Type B pancreatic cell (in vitro differentiated cells): ENCODE results near the gene RAB35. TPM values are rescaled to one million over a fixed set of nuclear protein-coding genes. Genes with fewer than 3 reads are reported as not detected.

ENCODE experiments used
- DNase-seq: peaks from one replicate; pipeline ENCODE4 v3.0.0; 2021; ENCODE audit warnings: mixed read lengths; ENCODE audit not compliant: unreplicated experiment; ENCODE audit errors: extremely low spot score
- H3K27ac Mint-ChIP-seq: 2 replicates; pipeline ENCODE4 v1.8.0; 2021; ENCODE audit warnings: mild to moderate bottlenecking, mixed read lengths
- H3K27me3 Mint-ChIP-seq: 2 replicates; pipeline ENCODE4 v1.8.0; 2021; ENCODE audit warnings: mixed read lengths
- H3K36me3 Mint-ChIP-seq: 2 replicates; pipeline ENCODE4 v1.8.0; 2021; ENCODE audit warnings: mixed read lengths
- H3K4me1 Mint-ChIP-seq: one replicate; pipeline ENCODE4 v1.8.0; 2021; ENCODE audit warnings: mixed read lengths; ENCODE audit not compliant: unreplicated experiment
- H3K4me3 Mint-ChIP-seq: 2 replicates; pipeline ENCODE4 v1.8.0; 2021; ENCODE audit warnings: mild to moderate bottlenecking, mixed read lengths
- H3K9me3 Mint-ChIP-seq: 2 replicates; pipeline ENCODE4 v1.8.0; 2021; ENCODE audit warnings: mixed read lengths
- long read RNA-seq: library from polyadenylated mRNA; unstranded; transcript quantifications from one replicate; pipeline ENCODE4 v2.0.0, GENCODE V29; 2020
- total RNA-seq: library from RNA; stranded (reverse); gene quantifications from 2 replicates; pipeline ENCODE4 v1.2.1, GENCODE V29; 2021; ENCODE audit warnings: low replicate concordance
- TF ChIP-seq, protein P1 (sequence below): fragments of 200-600 bp; sonication (generic); conservative IDR thresholded peaks from 2 replicates; pipeline ENCODE4 v1.5.0; 2021; ENCODE audit warnings: antibody characterized with exemption, mild to moderate bottlenecking

Gene RAB35
- total RNA-seq, result 42.3 and 47.1 TPM in 2 replicates
- long read RNA-seq, result 0 reads

DNA sequence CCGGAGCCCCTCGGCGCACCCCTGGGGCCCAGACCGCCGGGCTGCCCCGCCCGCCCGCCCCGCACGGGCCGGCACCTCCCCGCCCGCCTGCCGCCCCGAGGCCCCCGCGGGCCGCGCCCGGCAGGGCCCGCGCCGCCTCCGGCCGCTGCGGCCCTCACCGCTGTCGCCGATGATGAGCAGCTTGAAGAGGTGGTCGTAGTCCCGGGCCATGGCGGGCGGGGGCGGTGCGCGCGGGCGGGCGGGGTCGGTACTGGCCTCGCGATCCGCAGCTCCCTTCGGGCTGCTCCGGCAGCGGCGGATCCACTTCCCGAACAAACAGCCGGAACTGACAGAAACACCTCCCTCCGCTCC is at the start of gene RAB35:
TSS of gene RAB35 (minus strand) at position 313 of the 351 bp plus-strand sequence. CDS start at position 210, 103 bp downstream.
- TF ChIP-seq, protein P1, sequence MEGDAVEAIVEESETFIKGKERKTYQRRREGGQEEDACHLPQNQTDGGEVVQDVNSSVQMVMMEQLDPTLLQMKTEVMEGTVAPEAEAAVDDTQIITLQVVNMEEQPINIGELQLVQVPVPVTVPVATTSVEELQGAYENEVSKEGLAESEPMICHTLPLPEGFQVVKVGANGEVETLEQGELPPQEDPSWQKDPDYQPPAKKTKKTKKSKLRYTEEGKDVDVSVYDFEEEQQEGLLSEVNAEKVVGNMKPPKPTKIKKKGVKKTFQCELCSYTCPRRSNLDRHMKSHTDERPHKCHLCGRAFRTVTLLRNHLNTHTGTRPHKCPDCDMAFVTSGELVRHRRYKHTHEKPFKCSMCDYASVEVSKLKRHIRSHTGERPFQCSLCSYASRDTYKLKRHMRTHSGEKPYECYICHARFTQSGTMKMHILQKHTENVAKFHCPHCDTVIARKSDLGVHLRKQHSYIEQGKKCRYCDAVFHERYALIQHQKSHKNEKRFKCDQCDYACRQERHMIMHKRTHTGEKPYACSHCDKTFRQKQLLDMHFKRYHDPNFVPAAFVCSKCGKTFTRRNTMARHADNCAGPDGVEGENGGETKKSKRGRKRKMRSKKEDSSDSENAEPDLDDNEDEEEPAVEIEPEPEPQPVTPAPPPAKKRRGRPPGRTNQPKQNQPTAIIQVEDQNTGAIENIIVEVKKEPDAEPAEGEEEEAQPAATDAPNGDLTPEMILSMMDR, result no peak
- Mint-ChIP-seq H3K27ac (peak within 1 kb of the TSS; percentile 94), H3K27me3 (no peaks in the 10 kb centered on the region), H3K4me3 (peak within 1 kb of the TSS; percentile 97), H3K4me1 (peaks cover 45% of the 10 kb centered on the region), H3K36me3 (peaks cover 19% of the 10 kb centered on the region), H3K9me3 (no peaks in the 10 kb centered on the region)
- no peak for DNase-seq

- Mint-ChIP-seq H3K36me3 (peaks cover 12% of the 10 kb centered on the region), H3K9me3 (no peaks in the 10 kb centered on the region), H3K4me1 (no peaks in the 10 kb centered on the region), H3K27ac (no peak overlapping the region), H3K4me3 (no peak overlapping the region), H3K27me3 (no peaks in the 10 kb centered on the region)
- DNase-seq, result no peak
- TF ChIP-seq, protein P1, result no peak
Observed at GRCh38 chr12:120164293-120164692, 47.7 kb upstream of the RAB35 start.

GRCh38 chr12:120162763-120163162 is 46.2 kb upstream of the RAB35 start:
- no peaks in the 10 kb centered on the region for H3K27me3 Mint-ChIP-seq

DNA sequence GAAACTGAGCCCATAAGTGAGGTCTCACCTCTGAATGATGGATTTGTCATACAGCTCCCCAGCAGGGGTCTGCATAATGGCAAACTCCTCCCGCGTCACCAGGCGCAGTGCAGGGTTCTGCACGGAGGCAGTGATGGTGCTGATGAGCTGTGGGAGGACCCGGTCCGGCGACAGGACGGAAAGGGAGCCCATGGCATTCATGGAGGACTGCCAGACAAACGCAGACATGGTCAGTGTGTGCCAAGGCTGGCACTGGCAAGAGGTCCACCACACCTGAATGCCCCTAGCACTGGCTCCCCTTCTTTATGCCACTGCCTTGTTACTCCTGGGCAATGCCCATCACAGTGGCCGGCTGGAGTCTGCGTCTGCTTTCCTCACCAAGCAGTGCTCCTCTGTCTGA is 45.3 kb upstream of the RAB35 start:
- Mint-ChIP-seq H3K27ac (no peak overlapping the region), H3K27me3 (no peaks in the 10 kb centered on the region), H3K4me1 (no peaks in the 10 kb centered on the region), H3K4me3 (no peak overlapping the region), H3K9me3 (no peaks in the 10 kb centered on the region), H3K36me3 (peaks cover 13% of the 10 kb centered on the region)
- DNase-seq, result no peak
- TF ChIP-seq, protein P1, result no peak

More at GRCh38 chr12:120162763-120163162, 46.2 kb upstream of the RAB35 start:
- Mint-ChIP-seq H3K4me3 (no peak overlapping the region), H3K27ac (no peak overlapping the region), H3K9me3 (no peaks in the 10 kb centered on the region), H3K4me1 (no peaks in the 10 kb centered on the region), H3K36me3 (peaks cover 13% of the 10 kb centered on the region)
- TF ChIP-seq, protein P1, result no peak
- no peak for DNase-seq

DNA sequence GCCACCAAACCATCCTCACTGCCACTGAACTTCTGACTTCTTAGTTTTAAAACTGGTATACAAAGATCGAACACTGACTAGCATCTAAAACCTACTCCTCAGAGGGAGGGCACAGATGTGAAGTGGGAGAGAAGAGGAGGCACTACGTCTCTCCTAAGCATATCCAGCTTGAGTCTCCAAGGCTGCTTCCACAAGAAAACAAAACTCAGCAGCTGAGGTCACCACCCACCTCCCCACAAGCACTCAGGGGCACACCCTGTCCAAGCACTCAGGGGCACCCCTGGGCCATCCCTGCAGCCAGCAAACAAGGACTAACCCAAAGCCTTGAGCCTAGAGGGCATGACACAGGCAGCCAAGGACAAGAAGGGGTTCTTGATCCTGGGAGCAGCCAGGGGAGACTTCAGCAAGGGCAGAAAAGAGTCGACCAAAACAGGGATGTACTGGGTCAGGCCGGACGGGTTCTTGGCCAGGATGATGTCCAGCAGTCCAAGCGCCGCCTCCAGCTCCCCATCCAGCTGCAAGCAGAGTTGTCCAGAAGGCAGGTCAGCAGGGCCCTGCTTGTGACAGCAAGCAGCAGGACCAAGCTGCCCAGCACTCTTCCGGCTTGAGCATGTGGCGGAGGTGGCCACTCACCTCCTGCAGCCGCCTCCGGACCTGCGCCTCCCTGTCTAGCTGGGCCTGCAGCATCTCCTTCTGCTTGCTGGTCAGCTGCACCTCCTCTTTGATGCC is 43.1 kb upstream of the RAB35 start:
- TF ChIP-seq, protein P1, result no peak
- no peak for DNase-seq
- no peaks in the 10 kb centered on the region for H3K9me3 Mint-ChIP-seq
- no peak overlapping the region for H3K27ac Mint-ChIP-seq
- H3K4me1 Mint-ChIP-seq, result no peaks in the 10 kb centered on the region
- no peak overlapping the region for H3K4me3 Mint-ChIP-seq
- H3K36me3 Mint-ChIP-seq, result peaks cover 14% of the 10 kb centered on the region
- no peaks in the 10 kb centered on the region for H3K27me3 Mint-ChIP-seq
